Fibroblast of villous mesenchyme (primary cell): ENCODE results near the gene EXOSC9. TPM values are rescaled to one million over a fixed set of nuclear protein-coding genes. Genes with fewer than 3 reads are reported as not detected.
"Not testable (repeated sequence)": the region's sequence is repeated elsewhere in the genome, so short reads cannot be mapped to it uniquely, and the experiment has no call there.

Experiments used
- DNase-seq: peaks from one replicate; pipeline ENCODE4 v3.0.0-alpha.2; 2010; ENCODE audit warnings: low read depth
- H3K4me3 ChIP-seq: 2 replicates; pipeline ENCODE4 v1.5.1; 2011; ENCODE audit warnings: low read depth, mild to moderate bottlenecking, low read length
- total RNA-seq: library from RNA; depleted of rRNA; stranded (reverse); fragments of >200 nt; gene quantifications from 2 replicates; pipeline ENCODE4 v1.2.3, GENCODE V29; 2012
- TF ChIP-seq, protein P1 (sequence below): IDR thresholded peaks from 2 replicates; pipeline ENCODE4 v1.5.1; 2012; ENCODE audit warnings: low read depth, mild to moderate bottlenecking, low read length; ENCODE audit not compliant: insufficient read depth

Gene EXOSC9, protein sequence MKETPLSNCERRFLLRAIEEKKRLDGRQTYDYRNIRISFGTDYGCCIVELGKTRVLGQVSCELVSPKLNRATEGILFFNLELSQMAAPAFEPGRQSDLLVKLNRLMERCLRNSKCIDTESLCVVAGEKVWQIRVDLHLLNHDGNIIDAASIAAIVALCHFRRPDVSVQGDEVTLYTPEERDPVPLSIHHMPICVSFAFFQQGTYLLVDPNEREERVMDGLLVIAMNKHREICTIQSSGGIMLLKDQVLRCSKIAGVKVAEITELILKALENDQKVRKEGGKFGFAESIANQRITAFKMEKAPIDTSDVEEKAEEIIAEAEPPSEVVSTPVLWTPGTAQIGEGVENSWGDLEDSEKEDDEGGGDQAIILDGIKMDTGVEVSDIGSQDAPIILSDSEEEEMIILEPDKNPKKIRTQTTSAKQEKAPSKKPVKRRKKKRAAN
- total RNA-seq, result 27.1 and 34.5 TPM in 2 replicates

DNA sequence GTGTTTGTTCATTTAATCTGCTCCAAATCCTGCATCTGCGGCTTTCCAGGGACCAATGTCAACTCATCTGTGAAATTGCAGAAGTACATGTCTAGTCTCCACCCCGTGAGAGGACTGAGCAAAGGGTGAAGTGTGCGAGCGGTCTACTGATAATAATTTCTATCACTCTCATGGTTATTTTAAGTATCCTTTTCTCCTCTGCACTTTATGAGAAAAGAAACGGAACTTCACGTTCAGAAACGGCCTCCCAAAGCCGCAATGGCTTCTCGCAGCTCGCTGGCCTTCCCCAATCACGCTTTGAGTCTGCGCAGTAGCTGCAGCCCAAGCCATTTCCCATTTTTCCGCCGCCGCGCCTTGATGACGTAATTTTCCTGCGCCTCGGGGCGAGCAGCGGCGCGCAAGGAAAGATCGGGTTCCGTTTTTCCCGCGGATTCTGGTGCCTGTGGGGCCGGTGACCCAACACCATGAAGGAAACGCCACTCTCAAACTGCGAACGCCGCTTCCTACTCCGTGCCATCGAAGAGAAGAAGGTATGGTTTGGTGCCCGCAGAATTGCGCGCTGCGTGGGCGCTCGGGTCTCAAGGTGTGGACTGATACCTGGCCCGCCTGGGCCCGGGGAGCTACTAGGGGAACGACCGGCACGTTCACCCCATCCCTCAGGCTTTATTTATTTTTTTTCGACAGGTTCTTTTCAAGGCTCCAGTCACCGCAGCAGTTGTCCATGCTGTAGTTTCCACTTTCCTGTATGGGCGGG is at the start of gene EXOSC9:
Gene EXOSC9, plus strand, starts transcription at position 363 of the 754 bp plus-strand sequence. Its CDS starts 102 bp downstream, at position 465.
- TF ChIP-seq, protein P1, sequence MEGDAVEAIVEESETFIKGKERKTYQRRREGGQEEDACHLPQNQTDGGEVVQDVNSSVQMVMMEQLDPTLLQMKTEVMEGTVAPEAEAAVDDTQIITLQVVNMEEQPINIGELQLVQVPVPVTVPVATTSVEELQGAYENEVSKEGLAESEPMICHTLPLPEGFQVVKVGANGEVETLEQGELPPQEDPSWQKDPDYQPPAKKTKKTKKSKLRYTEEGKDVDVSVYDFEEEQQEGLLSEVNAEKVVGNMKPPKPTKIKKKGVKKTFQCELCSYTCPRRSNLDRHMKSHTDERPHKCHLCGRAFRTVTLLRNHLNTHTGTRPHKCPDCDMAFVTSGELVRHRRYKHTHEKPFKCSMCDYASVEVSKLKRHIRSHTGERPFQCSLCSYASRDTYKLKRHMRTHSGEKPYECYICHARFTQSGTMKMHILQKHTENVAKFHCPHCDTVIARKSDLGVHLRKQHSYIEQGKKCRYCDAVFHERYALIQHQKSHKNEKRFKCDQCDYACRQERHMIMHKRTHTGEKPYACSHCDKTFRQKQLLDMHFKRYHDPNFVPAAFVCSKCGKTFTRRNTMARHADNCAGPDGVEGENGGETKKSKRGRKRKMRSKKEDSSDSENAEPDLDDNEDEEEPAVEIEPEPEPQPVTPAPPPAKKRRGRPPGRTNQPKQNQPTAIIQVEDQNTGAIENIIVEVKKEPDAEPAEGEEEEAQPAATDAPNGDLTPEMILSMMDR, result no peak
- peak; percentile 96 for DNase-seq
- peak within 1 kb of the TSS; percentile 94 for H3K4me3 ChIP-seq

DNA sequence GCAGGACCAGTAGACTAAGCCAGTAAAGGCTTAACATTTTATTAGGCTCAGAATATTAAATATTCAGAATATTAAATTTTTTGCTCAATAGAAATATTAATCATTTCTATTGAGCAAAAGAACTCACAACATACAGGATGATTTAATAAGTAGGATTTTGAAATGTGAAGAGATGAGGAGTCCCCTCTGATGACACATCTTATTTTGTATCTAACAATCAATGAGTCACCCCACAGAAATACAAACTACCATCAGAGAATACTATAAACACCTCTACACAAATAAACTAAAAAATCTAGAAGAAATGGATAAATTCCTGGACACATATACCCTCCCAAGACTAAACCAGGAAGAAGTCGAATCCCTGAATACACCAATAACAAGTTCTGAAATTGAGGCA is 49.0 kb upstream of the EXOSC9 start:
- H3K4me3 ChIP-seq, result not testable (repeated sequence)
- DNase-seq, result peak; percentile 60

DNA sequence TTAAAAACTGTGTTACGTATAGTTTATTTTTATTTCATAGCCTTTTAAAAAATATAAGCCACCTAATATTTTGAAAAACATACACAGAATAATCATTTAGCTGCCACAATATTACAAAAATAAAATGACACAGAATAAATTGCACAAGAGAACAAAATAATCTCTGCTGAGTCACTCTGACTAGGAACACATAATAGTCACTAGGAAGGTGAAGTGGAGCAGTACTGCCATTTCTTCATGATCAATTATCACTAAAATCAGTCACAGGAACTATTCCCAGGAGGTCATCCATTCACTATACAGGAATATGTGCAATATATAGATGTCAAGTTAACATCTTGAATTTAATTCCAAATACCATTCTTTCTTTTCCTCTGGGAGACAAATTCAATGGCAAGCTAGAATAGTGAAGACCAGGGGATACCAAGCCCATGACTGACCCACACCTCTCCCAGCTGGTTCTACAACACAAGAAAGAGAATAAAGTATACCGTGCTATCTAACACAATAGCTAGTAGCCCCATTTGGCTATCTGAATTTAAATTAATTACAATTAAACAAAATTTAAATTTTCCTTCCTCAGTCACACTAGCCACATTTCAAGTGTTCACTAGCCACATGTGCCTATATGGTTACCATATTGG is 42.1 kb upstream of the EXOSC9 start:
- DNase-seq, result peak; percentile 38
- TF ChIP-seq, protein P1, result no peak

DNA sequence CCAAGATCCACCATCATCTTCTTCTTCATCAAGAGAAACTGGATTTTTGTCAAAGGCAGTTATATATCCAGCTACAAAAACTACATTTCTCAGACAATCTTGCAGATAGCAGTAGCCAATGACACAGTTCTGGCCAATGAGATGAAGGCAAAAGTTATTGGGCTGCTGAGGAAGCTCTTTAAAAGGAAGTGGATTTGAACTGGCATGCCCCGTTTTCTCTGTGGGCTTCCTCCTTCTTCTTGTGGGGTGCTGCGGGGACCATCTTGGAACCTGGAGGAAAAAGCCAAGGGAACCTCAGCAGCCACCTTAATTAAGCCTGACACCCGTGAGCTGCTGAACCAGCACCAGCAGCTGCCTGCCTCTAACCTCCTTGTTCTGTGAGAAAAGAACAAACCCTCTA is 40.9 kb upstream of the EXOSC9 start:
- H3K4me3 ChIP-seq, result no peak overlapping the region
- no peak for DNase-seq
- TF ChIP-seq, protein P1, result no peak

More for the DNA sequence above, 42.1 kb upstream of the EXOSC9 start:
- H3K4me3 ChIP-seq, result no peak overlapping the region

DNA sequence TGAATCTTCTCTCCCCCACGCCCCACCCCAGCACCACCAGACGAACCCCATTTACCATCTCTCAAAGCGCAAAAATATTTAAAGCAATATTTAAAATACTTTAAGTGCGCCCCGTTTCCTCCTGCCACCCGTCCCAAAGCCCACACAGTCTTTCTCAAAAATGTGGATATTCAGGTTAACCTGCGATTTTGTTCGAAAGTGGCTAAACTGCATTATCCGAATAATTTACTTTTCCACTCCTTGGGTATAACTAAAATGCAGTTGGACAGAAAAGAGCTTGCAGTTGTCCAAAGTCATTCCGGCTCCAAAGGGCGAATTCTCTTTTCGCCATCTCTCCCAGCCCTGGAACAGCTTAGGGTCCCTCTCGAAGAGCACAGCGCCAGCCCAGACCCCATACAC is 36.8 kb upstream of the EXOSC9 start:
- TF ChIP-seq, protein P1, result no peak
- H3K4me3 ChIP-seq, result peak overlapping the region; percentile 54
- no peak for DNase-seq

DNA sequence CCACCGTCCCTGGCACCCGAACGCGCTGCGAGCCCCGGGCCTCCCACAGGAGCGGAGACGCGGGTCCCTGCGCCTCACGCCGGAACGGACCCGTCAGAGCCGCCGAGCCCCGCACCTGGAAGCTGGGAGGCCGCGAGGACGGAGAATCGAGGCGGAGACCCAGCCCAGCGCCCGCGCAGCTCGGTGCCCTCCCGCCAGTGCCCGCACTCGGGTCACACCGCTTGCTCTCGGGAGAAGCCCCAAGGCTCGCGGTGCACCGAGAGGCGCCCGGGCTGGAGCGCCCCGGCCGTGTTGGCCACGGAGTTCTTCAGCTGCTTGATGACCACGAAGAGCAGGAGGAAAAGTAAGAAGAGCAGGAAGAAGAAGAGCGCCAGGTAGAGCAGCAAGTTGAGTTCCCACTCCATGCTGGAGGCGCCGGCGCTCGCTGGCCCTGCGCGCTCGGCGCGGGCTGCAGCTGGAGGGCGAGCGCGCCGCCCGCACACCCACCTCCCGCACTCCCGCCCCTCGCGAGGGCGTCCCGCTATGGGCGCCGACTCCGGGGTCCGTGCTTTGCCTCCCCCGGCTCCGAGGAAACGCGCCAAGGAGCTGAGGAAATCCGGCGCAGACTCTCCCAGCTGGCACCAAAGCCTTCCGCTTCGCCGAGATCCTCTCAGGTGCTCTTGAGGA is 36.3 kb upstream of the EXOSC9 start, which contains the start of gene SMIM43:
Gene SMIM43, minus strand, starts transcription at position 463 of the 666 bp plus-strand sequence. Its CDS starts 59 bp downstream, at position 404.
- DNase-seq, result no peak
- TF ChIP-seq, protein P1, result no peak
- peak within 1 kb of the TSS; percentile 54 for H3K4me3 ChIP-seq
